Skeletal muscle satellite cell (primary cell): ENCODE measurements around the gene DNAAF2. TPM values are rescaled to one million over a fixed set of nuclear protein-coding genes. Genes with fewer than 3 reads are reported as not detected.

ENCODE experiments used
- H3K27me3 ChIP-seq: 2 replicates; pipeline ENCODE4 v1.7.0; 2013; ENCODE audit warnings: low read length; ENCODE audit not compliant: control insufficient read depth, insufficient read depth
- H3K36me3 ChIP-seq: 2 replicates; pipeline ENCODE4 v1.7.0; 2013; ENCODE audit warnings: mild to moderate bottlenecking, control low read depth, low read length; ENCODE audit not compliant: insufficient read depth
- H3K4me1 ChIP-seq: 2 replicates; pipeline ENCODE4 v1.7.0; 2013; ENCODE audit warnings: low read length; ENCODE audit not compliant: control insufficient read depth, insufficient read depth
- H3K4me2 ChIP-seq: 2 replicates; pipeline ENCODE4 v1.7.0; 2013; ENCODE audit warnings: mild to moderate bottlenecking, low read length
- H3K4me3 ChIP-seq: 2 replicates; pipeline ENCODE4 v1.7.0; 2013; ENCODE audit warnings: low read length
- H3K9ac ChIP-seq: 2 replicates; pipeline ENCODE4 v1.7.0; 2013; ENCODE audit warnings: mild to moderate bottlenecking, low read depth, low read length, moderate library complexity
- H3K9me3 ChIP-seq: replicated peaks from 2 replicates; pipeline ENCODE4 v1.7.0; 2013; ENCODE audit warnings: mild to moderate bottlenecking, control low read depth, low read length
- small RNA-seq: library from RNA; depleted of rRNA; stranded (forward); fragments of <200 nt; gene quantifications from one replicate; pipeline ENCODE3, GENCODE V24; 2012

DNAAF2 gene

GRCh38 chr14:49578141-49578540 lies 56.9 kb downstream of the DNAAF2 start:
- Histone ChIP-seq H3K4me1 (no peaks in the 10 kb centered on the region), H3K9me3 (no peaks in the 10 kb centered on the region), H3K36me3 (peaks cover 36% of the 10 kb centered on the region), H3K4me2 (no peak overlapping the region), H3K4me3 (no peak overlapping the region), H3K9ac (no peak overlapping the region), H3K27me3 (no peaks in the 10 kb centered on the region)

Small RNAs within 50 kb of the gene (small RNA-seq; reads per million reads assigned to genes)
- not detected for gene AL139099.3
- not detected for gene AL139099.4
- gene RF00019, result not detected
- gene RNU6ATAC30P, result not detected
